HL-60 (cell line): Measurements from ENCODE around the gene ACAD9.
A peak's percentile ranks its signal among the peaks of the same experiment; 100 is the strongest.

Experiments
- DNase-seq, 2 experiments: peaks; one replicate each; pipeline ENCODE4 v3.0.0-alpha.2; 2010 to 2020; ENCODE audit warnings: low read depth in 1 of 2, low spot score in 1 of 2
- H3K27ac ChIP-seq: fragments of 250-450 bp; sonication (Bioruptor Pico); replicated peaks from 2 replicates; pipeline ENCODE4 v1.5.1; 2020; ENCODE audit warnings: mild to moderate bottlenecking, moderate library complexity
- H3K27me3 ChIP-seq: fragments of 250-450 bp; sonication (Bioruptor Pico); 2 replicates; pipeline ENCODE4 v1.5.1; 2021; ENCODE audit warnings: mild to moderate bottlenecking, moderate library complexity; ENCODE audit not compliant: insufficient read depth, poor library complexity, severe bottlenecking
- H3K4me3 ChIP-seq: replicated peaks from 2 replicates; pipeline ENCODE4 v1.5.1; 2011; ENCODE audit warnings: mild to moderate bottlenecking, control low read depth, low read length; ENCODE audit not compliant: insufficient read depth
- GABPA ChIP-seq: IDR thresholded peaks from 2 replicates; pipeline ENCODE4 v1.6.1; 2012; ENCODE audit warnings: low read depth
- POLR2AphosphoS5 ChIP-seq: IDR thresholded peaks from 2 replicates; pipeline ENCODE4 v1.6.1; 2012; ENCODE audit warnings: low read depth
- SPI1 ChIP-seq: IDR thresholded peaks from 2 replicates; pipeline ENCODE4 v1.6.1; 2012; ENCODE audit warnings: low read depth, mild to moderate bottlenecking, borderline replicate concordance
- TF ChIP-seq, protein P1 (sequence below): IDR thresholded peaks from 2 replicates; pipeline ENCODE4 v1.6.1; 2012; ENCODE audit warnings: low read depth; ENCODE audit not compliant: insufficient replicate concordance
- TF ChIP-seq, protein P2 (sequence below): IDR thresholded peaks from one replicate; pipeline ENCODE4 v1.5.1; 2011; ENCODE audit warnings: low read length, control low read depth, inconsistent platforms; ENCODE audit not compliant: insufficient read depth

ACAD9 gene

DNA sequence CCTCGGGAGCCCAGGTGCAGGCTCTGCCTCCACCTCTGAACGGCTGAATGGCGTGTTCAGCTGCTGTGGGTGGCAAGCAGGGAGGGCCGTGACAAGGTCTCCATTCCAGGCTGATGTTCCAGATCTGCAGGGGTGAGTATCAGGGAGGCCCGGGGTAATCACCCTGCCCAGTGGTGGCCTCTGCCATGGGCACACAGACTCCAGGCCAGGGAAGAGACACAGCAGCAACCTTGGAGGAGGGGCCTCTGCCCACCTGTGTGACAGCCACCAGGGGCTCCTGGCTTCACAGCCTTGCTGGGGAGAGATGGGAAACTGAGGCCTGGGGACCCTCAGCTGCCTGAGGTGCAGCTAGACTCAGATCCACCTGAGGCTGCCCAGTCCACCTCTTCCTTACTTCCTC lies 25.6 kb upstream of the ACAD9 start:
- no peaks in the 10 kb centered on the region for H3K27me3 ChIP-seq
- no peak overlapping the region for H3K4me3 ChIP-seq
- H3K27ac ChIP-seq, result peak overlapping the region; percentile 95
- TF ChIP-seq, protein P1, sequence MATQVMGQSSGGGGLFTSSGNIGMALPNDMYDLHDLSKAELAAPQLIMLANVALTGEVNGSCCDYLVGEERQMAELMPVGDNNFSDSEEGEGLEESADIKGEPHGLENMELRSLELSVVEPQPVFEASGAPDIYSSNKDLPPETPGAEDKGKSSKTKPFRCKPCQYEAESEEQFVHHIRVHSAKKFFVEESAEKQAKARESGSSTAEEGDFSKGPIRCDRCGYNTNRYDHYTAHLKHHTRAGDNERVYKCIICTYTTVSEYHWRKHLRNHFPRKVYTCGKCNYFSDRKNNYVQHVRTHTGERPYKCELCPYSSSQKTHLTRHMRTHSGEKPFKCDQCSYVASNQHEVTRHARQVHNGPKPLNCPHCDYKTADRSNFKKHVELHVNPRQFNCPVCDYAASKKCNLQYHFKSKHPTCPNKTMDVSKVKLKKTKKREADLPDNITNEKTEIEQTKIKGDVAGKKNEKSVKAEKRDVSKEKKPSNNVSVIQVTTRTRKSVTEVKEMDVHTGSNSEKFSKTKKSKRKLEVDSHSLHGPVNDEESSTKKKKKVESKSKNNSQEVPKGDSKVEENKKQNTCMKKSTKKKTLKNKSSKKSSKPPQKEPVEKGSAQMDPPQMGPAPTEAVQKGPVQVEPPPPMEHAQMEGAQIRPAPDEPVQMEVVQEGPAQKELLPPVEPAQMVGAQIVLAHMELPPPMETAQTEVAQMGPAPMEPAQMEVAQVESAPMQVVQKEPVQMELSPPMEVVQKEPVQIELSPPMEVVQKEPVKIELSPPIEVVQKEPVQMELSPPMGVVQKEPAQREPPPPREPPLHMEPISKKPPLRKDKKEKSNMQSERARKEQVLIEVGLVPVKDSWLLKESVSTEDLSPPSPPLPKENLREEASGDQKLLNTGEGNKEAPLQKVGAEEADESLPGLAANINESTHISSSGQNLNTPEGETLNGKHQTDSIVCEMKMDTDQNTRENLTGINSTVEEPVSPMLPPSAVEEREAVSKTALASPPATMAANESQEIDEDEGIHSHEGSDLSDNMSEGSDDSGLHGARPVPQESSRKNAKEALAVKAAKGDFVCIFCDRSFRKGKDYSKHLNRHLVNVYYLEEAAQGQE, result no peak
- TF ChIP-seq GABPA (no peak), POLR2AphosphoS5 (no peak), SPI1 (no peak)
- TF ChIP-seq, protein P2, sequence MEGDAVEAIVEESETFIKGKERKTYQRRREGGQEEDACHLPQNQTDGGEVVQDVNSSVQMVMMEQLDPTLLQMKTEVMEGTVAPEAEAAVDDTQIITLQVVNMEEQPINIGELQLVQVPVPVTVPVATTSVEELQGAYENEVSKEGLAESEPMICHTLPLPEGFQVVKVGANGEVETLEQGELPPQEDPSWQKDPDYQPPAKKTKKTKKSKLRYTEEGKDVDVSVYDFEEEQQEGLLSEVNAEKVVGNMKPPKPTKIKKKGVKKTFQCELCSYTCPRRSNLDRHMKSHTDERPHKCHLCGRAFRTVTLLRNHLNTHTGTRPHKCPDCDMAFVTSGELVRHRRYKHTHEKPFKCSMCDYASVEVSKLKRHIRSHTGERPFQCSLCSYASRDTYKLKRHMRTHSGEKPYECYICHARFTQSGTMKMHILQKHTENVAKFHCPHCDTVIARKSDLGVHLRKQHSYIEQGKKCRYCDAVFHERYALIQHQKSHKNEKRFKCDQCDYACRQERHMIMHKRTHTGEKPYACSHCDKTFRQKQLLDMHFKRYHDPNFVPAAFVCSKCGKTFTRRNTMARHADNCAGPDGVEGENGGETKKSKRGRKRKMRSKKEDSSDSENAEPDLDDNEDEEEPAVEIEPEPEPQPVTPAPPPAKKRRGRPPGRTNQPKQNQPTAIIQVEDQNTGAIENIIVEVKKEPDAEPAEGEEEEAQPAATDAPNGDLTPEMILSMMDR, result no peak
- DNase-seq, result no peak

DNA sequence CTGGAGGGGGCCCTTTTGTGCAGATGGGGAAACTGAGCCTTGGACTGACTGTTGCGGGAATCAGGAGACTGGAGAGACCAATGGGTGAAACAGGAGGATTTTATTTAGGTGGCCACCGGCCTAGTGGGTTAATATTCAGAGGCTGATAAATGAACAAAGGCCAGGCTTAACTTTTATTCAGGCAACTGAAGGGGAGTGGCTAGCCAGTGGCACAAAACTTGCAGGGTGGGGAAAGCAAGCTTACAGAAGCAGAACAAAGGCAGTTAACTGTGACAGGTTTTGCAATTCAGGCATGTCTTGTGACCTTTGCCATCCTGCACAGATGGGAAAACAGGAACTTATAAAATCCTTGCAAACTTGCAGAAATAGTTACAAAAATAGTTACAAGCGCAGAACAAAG lies 24.9 kb upstream of the ACAD9 start:
- DNase-seq, result peak; percentile 88 to 98
- TF ChIP-seq, protein P2, result no peak
- no peak for TF ChIP-seq GABPA
- no peak; the same call in 1 of the 2 replicates for TF ChIP-seq SPI1
- TF ChIP-seq POLR2AphosphoS5, result peak; percentile 95
- TF ChIP-seq, protein P1, result peak; percentile 31
- H3K4me3 ChIP-seq, result no peak overlapping the region
- H3K27me3 ChIP-seq, result no peaks in the 10 kb centered on the region
- peak overlapping the region; percentile 95 for H3K27ac ChIP-seq

DNA sequence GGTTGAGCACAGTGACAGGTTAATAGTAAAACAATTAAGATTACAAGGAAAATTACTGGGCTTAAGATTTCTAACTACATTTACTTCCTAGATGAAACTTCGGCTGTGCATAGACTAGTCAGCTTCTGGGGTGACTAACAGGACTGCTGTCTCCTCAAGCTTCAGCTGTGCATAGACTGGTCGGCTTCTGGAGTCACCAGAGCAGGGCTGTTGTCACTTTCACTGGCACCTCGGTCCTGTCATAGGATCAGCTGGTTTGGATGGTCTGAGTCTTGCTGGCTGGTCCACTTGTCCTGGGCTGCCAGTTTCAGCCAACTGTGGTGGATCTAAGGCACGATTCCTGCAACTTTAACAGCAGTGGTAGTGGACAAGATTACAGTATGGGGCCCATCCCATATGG lies 23.9 kb upstream of the ACAD9 start:
- no peak overlapping the region for H3K4me3 ChIP-seq
- DNase-seq, result no peak
- H3K27me3 ChIP-seq, result no peaks in the 10 kb centered on the region
- TF ChIP-seq SPI1 (no peak), POLR2AphosphoS5 (no peak), GABPA (no peak)
- TF ChIP-seq, protein P1, result no peak
- TF ChIP-seq, protein P2, result no peak
- peak overlapping the region; percentile 95 for H3K27ac ChIP-seq
